IPS-18a (cell line): Measurements from ENCODE around the gene ADAMTS16.

Source experiments
- H3K27ac ChIP-seq: one replicate; pipeline ENCODE4 v1.5.1; 2013; ENCODE audit warnings: low read length
- H3K27me3 ChIP-seq: one replicate; pipeline ENCODE4 v1.6.1; 2013; ENCODE audit warnings: mild to moderate bottlenecking, low read length; ENCODE audit not compliant: control insufficient read depth, insufficient read depth
- H3K36me3 ChIP-seq: one replicate; pipeline ENCODE4 v1.6.1; 2013; ENCODE audit warnings: low read depth, low read length; ENCODE audit not compliant: control insufficient read depth
- H3K4me1 ChIP-seq: one replicate; pipeline ENCODE4 v1.6.1; 2013; ENCODE audit warnings: low read depth, low read length; ENCODE audit not compliant: control insufficient read depth
- H3K4me3 ChIP-seq: one replicate; pipeline ENCODE4 v1.5.1; 2013; ENCODE audit warnings: low read length
- H3K9ac ChIP-seq: one replicate; pipeline ENCODE4 v1.6.1; 2013; ENCODE audit warnings: mild to moderate bottlenecking, low read length, moderate library complexity
- H3K9me3 ChIP-seq: one replicate; pipeline ENCODE4 v1.6.1; 2013; ENCODE audit warnings: low read depth, low read length; ENCODE audit not compliant: control insufficient read depth

ADAMTS16 gene

GRCh38 chr5:5275211-5275610 is 135.1 kb downstream of the ADAMTS16 start:
- Histone ChIP-seq H3K9ac (no peak overlapping the region), H3K27ac (no peak overlapping the region), H3K9me3 (no peaks in the 10 kb centered on the region), H3K36me3 (no peaks in the 10 kb centered on the region), H3K4me3 (no peak overlapping the region), H3K27me3 (no peaks in the 10 kb centered on the region), H3K4me1 (peaks cover 21% of the 10 kb centered on the region)

- Histone ChIP-seq H3K9me3 (no peaks in the 10 kb centered on the region), H3K9ac (no peak overlapping the region), H3K4me1 (peaks cover 20% of the 10 kb centered on the region), H3K27me3 (no peaks in the 10 kb centered on the region), H3K27ac (no peak overlapping the region), H3K36me3 (no peaks in the 10 kb centered on the region), H3K4me3 (no peak overlapping the region)
Observed at GRCh38 chr5:5276430-5276829, 136.3 kb downstream of the ADAMTS16 start.

GRCh38 chr5:5276951-5277517 is 136.9 kb downstream of the ADAMTS16 start:
- no peaks in the 10 kb centered on the region for H3K36me3 ChIP-seq
- H3K9ac ChIP-seq: no peak overlapping the region
- no peak overlapping the region for H3K27ac ChIP-seq
- H3K9me3 ChIP-seq: no peaks in the 10 kb centered on the region
- H3K4me3 ChIP-seq: no peak overlapping the region
- H3K27me3 ChIP-seq: no peaks in the 10 kb centered on the region
- H3K4me1 ChIP-seq: peaks cover 14% of the 10 kb centered on the region

GRCh38 chr5:5278201-5278814 is 138.2 kb downstream of the ADAMTS16 start:
- no peak overlapping the region for H3K9ac ChIP-seq
- H3K4me3 ChIP-seq: no peak overlapping the region
- peaks cover 13% of the 10 kb centered on the region for H3K4me1 ChIP-seq
- H3K27ac ChIP-seq: no peak overlapping the region
- no peaks in the 10 kb centered on the region for H3K9me3 ChIP-seq
- no peaks in the 10 kb centered on the region for H3K36me3 ChIP-seq
- no peaks in the 10 kb centered on the region for H3K27me3 ChIP-seq

GRCh38 chr5:5278815-5279381 is 138.8 kb downstream of the ADAMTS16 start:
- Histone ChIP-seq H3K27ac (no peak overlapping the region), H3K36me3 (no peaks in the 10 kb centered on the region), H3K4me1 (peaks cover 13% of the 10 kb centered on the region), H3K4me3 (no peak overlapping the region), H3K27me3 (no peaks in the 10 kb centered on the region), H3K9ac (no peak overlapping the region), H3K9me3 (no peaks in the 10 kb centered on the region)

GRCh38 chr5:5285906-5286305 is 145.8 kb downstream of the ADAMTS16 start:
- H3K4me1 ChIP-seq: no peaks in the 10 kb centered on the region
- H3K9ac ChIP-seq: no peak overlapping the region
- no peaks in the 10 kb centered on the region for H3K9me3 ChIP-seq
- H3K27ac ChIP-seq: no peak overlapping the region
- H3K4me3 ChIP-seq: no peak overlapping the region
- no peaks in the 10 kb centered on the region for H3K27me3 ChIP-seq
- no peaks in the 10 kb centered on the region for H3K36me3 ChIP-seq

- Histone ChIP-seq H3K4me1 (no peaks in the 10 kb centered on the region), H3K36me3 (no peaks in the 10 kb centered on the region), H3K27me3 (no peaks in the 10 kb centered on the region), H3K9ac (no peak overlapping the region), H3K4me3 (no peak overlapping the region), H3K27ac (no peak overlapping the region), H3K9me3 (no peaks in the 10 kb centered on the region)
Observed at GRCh38 chr5:5287419-5287818, 147.3 kb downstream of the ADAMTS16 start.

GRCh38 chr5:5288201-5288600 is 148.1 kb downstream of the ADAMTS16 start:
- no peak overlapping the region for H3K4me3 ChIP-seq
- H3K27me3 ChIP-seq: no peaks in the 10 kb centered on the region
- no peak overlapping the region for H3K9ac ChIP-seq
- no peaks in the 10 kb centered on the region for H3K36me3 ChIP-seq
- H3K4me1 ChIP-seq: no peaks in the 10 kb centered on the region
- H3K27ac ChIP-seq: no peak overlapping the region
- H3K9me3 ChIP-seq: no peaks in the 10 kb centered on the region

GRCh38 chr5:5289537-5289936 is 149.4 kb downstream of the ADAMTS16 start:
- no peaks in the 10 kb centered on the region for H3K9me3 ChIP-seq
- H3K9ac ChIP-seq: no peak overlapping the region
- H3K27ac ChIP-seq: no peak overlapping the region
- H3K4me3 ChIP-seq: no peak overlapping the region
- no peaks in the 10 kb centered on the region for H3K27me3 ChIP-seq
- H3K4me1 ChIP-seq: no peaks in the 10 kb centered on the region
- no peaks in the 10 kb centered on the region for H3K36me3 ChIP-seq

- H3K27me3 ChIP-seq: no peaks in the 10 kb centered on the region
- no peaks in the 10 kb centered on the region for H3K9me3 ChIP-seq
- H3K27ac ChIP-seq: no peak overlapping the region
- no peak overlapping the region for H3K4me3 ChIP-seq
- no peaks in the 10 kb centered on the region for H3K36me3 ChIP-seq
- no peak overlapping the region for H3K9ac ChIP-seq
- no peaks in the 10 kb centered on the region for H3K4me1 ChIP-seq
Observed at GRCh38 chr5:5290674-5291334, 150.7 kb downstream of the ADAMTS16 start.

- Histone ChIP-seq H3K4me3 (no peak overlapping the region), H3K27ac (no peak overlapping the region), H3K9ac (no peak overlapping the region), H3K36me3 (no peaks in the 10 kb centered on the region), H3K9me3 (no peaks in the 10 kb centered on the region), H3K27me3 (no peaks in the 10 kb centered on the region), H3K4me1 (no peaks in the 10 kb centered on the region)
Observed at GRCh38 chr5:5291357-5291756, 151.2 kb downstream of the ADAMTS16 start.
